GM19372 (cell line): ENCODE data around the gene TMEM258.

Source experiments
- ATAC-seq: cut with Tn5 transposase; IDR thresholded peaks from one replicate; pipeline ENCODE4 v1.9.1; 2021; ENCODE audit warnings: mild to moderate bottlenecking, low read depth, moderate library complexity; ENCODE audit not compliant: unreplicated experiment

The TMEM258 gene

GRCh38 chr11:61777234-61778090, 14.9 kb downstream of the TMEM258 start:
- ATAC-seq: no peak

- ATAC-seq: no peak
Measured at GRCh38 chr11:61776561-61777075, 15.8 kb downstream of the TMEM258 start.

GRCh38 chr11:61775606-61776554, 16.5 kb downstream of the TMEM258 start:
- ATAC-seq: no peak

- no peak for ATAC-seq
Measured at GRCh38 chr11:61775106-61775505, 17.3 kb downstream of the TMEM258 start.

- ATAC-seq: no peak
Measured at GRCh38 chr11:61774411-61774810, 18.0 kb downstream of the TMEM258 start.

GRCh38 chr11:61773809-61774208, 18.6 kb downstream of the TMEM258 start:
- no peak for ATAC-seq

GRCh38 chr11:61773356-61773755, 19.0 kb downstream of the TMEM258 start:
- ATAC-seq: no peak

- ATAC-seq: no peak
Measured at GRCh38 chr11:61771985-61772455, 20.4 kb downstream of the TMEM258 start.

GRCh38 chr11:61771195-61771894, 21.1 kb downstream of the TMEM258 start:
- no peak for ATAC-seq

GRCh38 chr11:61769946-61770683, 22.3 kb downstream of the TMEM258 start:
- ATAC-seq: no peak

- no peak for ATAC-seq
Measured at GRCh38 chr11:61769169-61769920, 23.1 kb downstream of the TMEM258 start.

GRCh38 chr11:61768376-61769076, 23.9 kb downstream of the TMEM258 start:
- ATAC-seq: no peak

GRCh38 chr11:61766353-61766841, 26.0 kb downstream of the TMEM258 start:
- no peak for ATAC-seq

- no peak for ATAC-seq
Measured at GRCh38 chr11:61765550-61766253, 26.7 kb downstream of the TMEM258 start.

- no peak for ATAC-seq
Measured at GRCh38 chr11:61764606-61765260, 27.7 kb downstream of the TMEM258 start.

- ATAC-seq: no peak
Measured at GRCh38 chr11:61763930-61764605, 28.3 kb downstream of the TMEM258 start.
